GM21723 (cell line): ENCODE data around the gene BFAR.
"Not testable (repeated sequence)": the region's sequence is repeated elsewhere in the genome, so short reads cannot be mapped to it uniquely, and the experiment has no call there.

Experiments
- ATAC-seq: cut with Tn5 transposase; IDR thresholded peaks from one replicate; pipeline ENCODE4 v1.9.1; 2021; ENCODE audit warnings: mild to moderate bottlenecking, moderate library complexity; ENCODE audit not compliant: unreplicated experiment

BFAR gene

GRCh38 chr16:14635395-14636165 lies 2.8 kb downstream of the BFAR start:
- no peak for ATAC-seq

GRCh38 chr16:14636179-14636950 lies 3.6 kb downstream of the BFAR start:
- not testable (repeated sequence) for ATAC-seq

- not testable (repeated sequence) for ATAC-seq
Measured at GRCh38 chr16:14636951-14637240, 4.1 kb downstream of the BFAR start.

GRCh38 chr16:14640538-14640937 lies 7.8 kb downstream of the BFAR start:
- ATAC-seq, result no peak

- ATAC-seq, result no peak
Measured at GRCh38 chr16:14641206-14641605, 8.5 kb downstream of the BFAR start.

GRCh38 chr16:14641926-14642325 lies 9.2 kb downstream of the BFAR start:
- ATAC-seq, result no peak

- no peak for ATAC-seq
Measured at GRCh38 chr16:14649816-14650215, 17.1 kb downstream of the BFAR start.

- no peak for ATAC-seq
Measured at GRCh38 chr16:14650629-14651028, 17.9 kb downstream of the BFAR start.

- no peak for ATAC-seq
Measured at GRCh38 chr16:14652726-14653125, 20.0 kb downstream of the BFAR start.

- peak; percentile 90 for ATAC-seq
Measured at GRCh38 chr16:14658063-14658462, 25.3 kb downstream of the BFAR start.

- no peak for ATAC-seq
Measured at GRCh38 chr16:14667347-14668266, 34.9 kb downstream of the BFAR start.

GRCh38 chr16:14668556-14669223 lies 35.9 kb downstream of the BFAR start:
- ATAC-seq, result no peak

- no peak for ATAC-seq
Measured at GRCh38 chr16:14669776-14670175, 37.0 kb downstream of the BFAR start.

GRCh38 chr16:14672403-14672971 lies 39.7 kb downstream of the BFAR start:
- peak; percentile 74 for ATAC-seq

- no peak for ATAC-seq
Measured at GRCh38 chr16:14676633-14677032, 43.9 kb downstream of the BFAR start.

- no peak for ATAC-seq
Measured at GRCh38 chr16:14677627-14678026, 44.9 kb downstream of the BFAR start.

GRCh38 chr16:14678748-14679497 lies 46.2 kb downstream of the BFAR start:
- ATAC-seq, result no peak

GRCh38 chr16:14680396-14680795 lies 47.6 kb downstream of the BFAR start:
- not testable (repeated sequence) for ATAC-seq

GRCh38 chr16:14681115-14681514 lies 48.4 kb downstream of the BFAR start:
- ATAC-seq, result no peak

GRCh38 chr16:14682121-14682520 lies 49.4 kb downstream of the BFAR start:
- no peak for ATAC-seq
